ENCODE measurements around the gene NOLC1.

DNA sequence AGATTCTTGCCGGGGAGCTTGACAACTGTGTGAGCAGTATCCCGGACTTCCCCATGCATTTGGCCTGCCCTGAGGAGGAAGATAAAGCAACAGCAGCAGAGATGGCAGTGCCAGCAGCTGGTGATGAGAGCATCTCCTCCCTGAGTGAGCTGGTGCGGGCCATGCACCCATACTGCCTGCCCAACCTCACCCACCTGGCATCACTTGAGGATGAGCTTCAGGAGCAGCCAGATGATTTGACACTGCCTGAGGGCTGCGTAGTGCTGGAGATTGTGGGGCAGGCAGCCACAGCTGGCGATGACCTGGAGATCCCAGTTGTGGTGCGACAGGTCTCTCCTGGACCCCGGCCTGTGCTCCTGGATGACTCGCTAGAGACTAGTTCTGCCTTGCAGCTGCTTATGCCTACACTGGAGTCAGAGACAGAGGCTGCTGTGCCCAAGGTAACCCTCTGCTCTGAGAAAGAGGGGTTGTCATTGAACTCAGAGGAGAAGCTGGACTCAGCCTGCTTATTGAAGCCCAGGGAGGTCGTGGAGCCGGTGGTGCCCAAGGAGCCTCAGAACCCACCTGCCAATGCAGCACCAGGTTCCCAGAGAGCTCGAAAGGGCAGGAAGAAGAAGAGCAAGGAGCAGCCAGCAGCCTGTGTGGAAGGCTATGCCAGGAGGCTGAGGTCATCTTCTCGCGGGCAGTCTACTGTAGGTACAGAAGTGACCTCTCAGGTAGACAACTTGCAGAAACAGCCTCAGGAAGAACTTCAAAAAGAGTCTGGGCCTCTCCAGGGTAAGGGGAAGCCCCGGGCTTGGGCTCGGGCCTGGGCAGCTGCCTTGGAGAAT, 12.7 kb upstream of the NOLC1 start:
- TF ChIP-seq CTCF (IDR thresholded peaks at IDR 0.05; ENCODE audit: low read length): no peak
- TF ChIP-seq EZH2 (IDR thresholded peaks at IDR 0.05; ENCODE audit: borderline replicate concordance, low read length): no peak

Measured in OCI-LY1 (cell line).